Skeletal muscle cell (primary cell): ENCODE measurements around the gene KNOP1.
"Not testable (repeated sequence)": the region's sequence is repeated elsewhere in the genome, so short reads cannot be mapped to it uniquely, and the experiment has no call there.

Experiments
- DNase-seq: peaks from one replicate; pipeline ENCODE4 v3.0.0-alpha.2; 2010; ENCODE audit warnings: low read depth
- H3K4me3 ChIP-seq: 2 replicates; pipeline ENCODE4 v1.5.1; 2011; ENCODE audit warnings: low read depth, mild to moderate bottlenecking, control low read depth, low read length, moderate library complexity

The KNOP1 gene

GRCh38 chr16:19745286-19746010, 27.4 kb upstream of the KNOP1 start:
- peak; percentile 3 for DNase-seq
- H3K4me3 ChIP-seq: no peak overlapping the region

GRCh38 chr16:19744670-19745069, 26.6 kb upstream of the KNOP1 start:
- no peak overlapping the region for H3K4me3 ChIP-seq
- no peak for DNase-seq

- no peak for DNase-seq
- H3K4me3 ChIP-seq: no peak overlapping the region
These were observed 25.8 kb upstream of the KNOP1 start for GRCh38 chr16:19743816-19744159.

- DNase-seq: no peak
- H3K4me3 ChIP-seq: no peak overlapping the region
These were observed 23.3 kb upstream of the KNOP1 start for GRCh38 chr16:19741354-19741753.

- no peak overlapping the region for H3K4me3 ChIP-seq
These were observed 19.4 kb upstream of the KNOP1 start for GRCh38 chr16:19737306-19738038.

GRCh38 chr16:19735074-19735867, 17.2 kb upstream of the KNOP1 start:
- no peak overlapping the region for H3K4me3 ChIP-seq
- no peak for DNase-seq

More at GRCh38 chr16:19737306-19738038, 19.4 kb upstream of the KNOP1 start:
- DNase-seq: no peak

GRCh38 chr16:19733551-19733950, 15.5 kb upstream of the KNOP1 start:
- DNase-seq: no peak
- no peak overlapping the region for H3K4me3 ChIP-seq

- H3K4me3 ChIP-seq: no peak overlapping the region
- DNase-seq: no peak
These were observed 10.6 kb upstream of the KNOP1 start for GRCh38 chr16:19728636-19728965.

- no peak overlapping the region for H3K4me3 ChIP-seq
- DNase-seq: no peak
These were observed 5.0 kb upstream of the KNOP1 start for GRCh38 chr16:19722981-19723380.

- no peak overlapping the region for H3K4me3 ChIP-seq
- DNase-seq: no peak
These were observed 4.4 kb upstream of the KNOP1 start for GRCh38 chr16:19722269-19722952.

GRCh38 chr16:19718624-19718965, 568 bp upstream of the KNOP1 start:
- peak overlapping the region; percentile 93 for H3K4me3 ChIP-seq
- DNase-seq: no peak

GRCh38 chr16:19717314-19717713, 713 bp downstream of the KNOP1 start:
- H3K4me3 ChIP-seq: peak overlapping the region; percentile 93
- no peak for DNase-seq

- peak overlapping the region; percentile 93 for H3K4me3 ChIP-seq
- DNase-seq: not testable (repeated sequence)
These were observed 1.3 kb downstream of the KNOP1 start for GRCh38 chr16:19716728-19717127.

GRCh38 chr16:19716183-19716582, 1.8 kb downstream of the KNOP1 start:
- no peak for DNase-seq
- H3K4me3 ChIP-seq: no peak overlapping the region

GRCh38 chr16:19715566-19715965, 2.5 kb downstream of the KNOP1 start:
- no peak for DNase-seq
- H3K4me3 ChIP-seq: no peak overlapping the region

- H3K4me3 ChIP-seq: no peak overlapping the region
- DNase-seq: no peak
These were observed 4.3 kb downstream of the KNOP1 start for GRCh38 chr16:19713697-19714096.

GRCh38 chr16:19712418-19713058, 5.5 kb downstream of the KNOP1 start:
- no peak for DNase-seq
- H3K4me3 ChIP-seq: no peak overlapping the region

- H3K4me3 ChIP-seq: no peak overlapping the region
- DNase-seq: no peak
These were observed 6.4 kb downstream of the KNOP1 start for GRCh38 chr16:19711643-19712042.

GRCh38 chr16:19710991-19711545, 7.0 kb downstream of the KNOP1 start:
- no peak overlapping the region for H3K4me3 ChIP-seq
- no peak for DNase-seq
